OCI-LY1 (cell line): Measurements from ENCODE around the gene DENND4A.

Experiments
- EZH2 ChIP-seq: fragments of 200-600 bp; sonication (generic), shearing (Covaris generic); IDR thresholded peaks from 2 replicates; pipeline ENCODE4 v1.8.0; 2017; ENCODE audit warnings: borderline replicate concordance, mixed run types, mild to moderate bottlenecking, antibody characterized with exemption, low read length, moderate library complexity, mixed read lengths
- TF ChIP-seq, protein P1 (sequence below): fragments of 200-600 bp; sonication (generic), shearing (Covaris generic); IDR thresholded peaks from 2 replicates; pipeline ENCODE4 v1.5.1; 2017; ENCODE audit warnings: mild to moderate bottlenecking, antibody characterized with exemption, low read length, moderate library complexity, mixed read lengths

GRCh38 chr15:65762399-65762798 is 29.7 kb downstream of the DENND4A start:
- TF ChIP-seq, protein P1, sequence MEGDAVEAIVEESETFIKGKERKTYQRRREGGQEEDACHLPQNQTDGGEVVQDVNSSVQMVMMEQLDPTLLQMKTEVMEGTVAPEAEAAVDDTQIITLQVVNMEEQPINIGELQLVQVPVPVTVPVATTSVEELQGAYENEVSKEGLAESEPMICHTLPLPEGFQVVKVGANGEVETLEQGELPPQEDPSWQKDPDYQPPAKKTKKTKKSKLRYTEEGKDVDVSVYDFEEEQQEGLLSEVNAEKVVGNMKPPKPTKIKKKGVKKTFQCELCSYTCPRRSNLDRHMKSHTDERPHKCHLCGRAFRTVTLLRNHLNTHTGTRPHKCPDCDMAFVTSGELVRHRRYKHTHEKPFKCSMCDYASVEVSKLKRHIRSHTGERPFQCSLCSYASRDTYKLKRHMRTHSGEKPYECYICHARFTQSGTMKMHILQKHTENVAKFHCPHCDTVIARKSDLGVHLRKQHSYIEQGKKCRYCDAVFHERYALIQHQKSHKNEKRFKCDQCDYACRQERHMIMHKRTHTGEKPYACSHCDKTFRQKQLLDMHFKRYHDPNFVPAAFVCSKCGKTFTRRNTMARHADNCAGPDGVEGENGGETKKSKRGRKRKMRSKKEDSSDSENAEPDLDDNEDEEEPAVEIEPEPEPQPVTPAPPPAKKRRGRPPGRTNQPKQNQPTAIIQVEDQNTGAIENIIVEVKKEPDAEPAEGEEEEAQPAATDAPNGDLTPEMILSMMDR, result no peak
- no peak for TF ChIP-seq EZH2
